ENCODE results near the gene KIF4A. TPM values are rescaled to one million over a fixed set of nuclear protein-coding genes. Genes with fewer than 3 reads are reported as not detected.

KIF4A gene
- total and polyA plus RNA-seq, 10 of the 15 experiments (the other 5 are each of a cell fraction or from before 2014, with no cell fraction given) = 10.8 to 28.8 (median 22.5) TPM

- no peak for TF ChIP-seq LARP7 (IDR thresholded peaks at IDR 0.05)
- no peak for TF ChIP-seq RAD21 (IDR thresholded peaks at IDR 0.05; ENCODE audit: insufficient read depth, low read depth, low read length)
- no peak for TF ChIP-seq CHD4 (IDR thresholded peaks at IDR 0.05)
- TF ChIP-seq ATF7 (IDR thresholded peaks at IDR 0.05; ENCODE audit: low read depth) = no peak
- TF ChIP-seq NR2C2 (IDR thresholded peaks at IDR 0.05; ENCODE audit: borderline replicate concordance, control insufficient read depth, insufficient read length, low read depth) = no peak
- TF ChIP-seq SMARCA5 (IDR thresholded peaks at IDR 0.05) = no peak
Observed at GRCh38 chrX:70279081-70279480, 10.8 kb upstream of the KIF4A start (continued).

- ChIA-PET RAD21 (ENCODE audit: unreplicated experiment) (no interaction called here), SMC1A (ENCODE audit: uncharacterized antibody, unreplicated experiment) (no interaction called here), CTCF (no interaction called here), POLR2A (no interaction called here)
- Histone ChIP-seq H3K79me2 (ENCODE audit: control insufficient read depth, insufficient read depth, low read length) (no peaks in the 10 kb centered on the region), H3K4me3 (no peak overlapping the region), H3K36me3 (ENCODE audit: control insufficient read depth in 2 of 2, insufficient read depth in 2 of 2, low read length in 1 of 2) (no peaks in the 10 kb centered on the region), H3K27me3 (replicated peaks in 1 of 2; ENCODE audit: control insufficient read depth in 2 of 2, insufficient read depth in 2 of 2, low read length in 1 of 2) (no peaks in the 10 kb centered on the region), H4K20me1 (ENCODE audit: control insufficient read depth, insufficient read depth) (no peaks in the 10 kb centered on the region), H3K9me3 (replicated peaks; ENCODE audit: control insufficient read depth, insufficient read depth, low read length) (no peaks in the 10 kb centered on the region), H3K27ac (ENCODE audit: control insufficient read depth, insufficient read depth) (no peak overlapping the region), H3K4me1 (ENCODE audit: control insufficient read depth, insufficient read depth, low read length) (no peaks in the 10 kb centered on the region), H3K4me2 (ENCODE audit: control insufficient read depth, insufficient read depth) (no peak overlapping the region), H3K9ac (ENCODE audit: control insufficient read depth, insufficient read depth, low read length) (no peak overlapping the region), H2AFZ (ENCODE audit: control insufficient read depth, low read depth, low read length) (no peak overlapping the region)
- DNase-seq (ENCODE audit: low read depth, low spot score) (no peak), FAIRE-seq (no peak), ATAC-seq (no peak)
- 64% methylated on average over 3 of the region's 3 CpGs for WGBS (ENCODE audit: insufficient coverage, insufficient replicate concordance, low lambda C conversion rate, missing lambda C conversion rate)
- no peak for TF ChIP-seq ZBED1 (IDR thresholded peaks at IDR 0.05; ENCODE audit: borderline replicate concordance)
- no peak for TF ChIP-seq JUND (IDR thresholded peaks at IDR 0.05; ENCODE audit: low read depth, low read length)
- no peak for TF ChIP-seq E2F4 (IDR thresholded peaks at IDR 0.05; ENCODE audit: low read depth, low read length)
- TF ChIP-seq SMARCA5 (IDR thresholded peaks at IDR 0.05) = no peak
- TF ChIP-seq HDGF (IDR thresholded peaks at IDR 0.05) = no peak
- TF ChIP-seq CBFB (IDR thresholded peaks at IDR 0.05; ENCODE audit: low read depth) = no peak
- no peak for TF ChIP-seq BRCA1 (IDR thresholded peaks at IDR 0.05; ENCODE audit: low read depth, low read length)
- no peak for TF ChIP-seq MEF2B (IDR thresholded peaks at IDR 0.05; ENCODE audit: partially characterized antibody, poor library complexity, severe bottlenecking)
- TF ChIP-seq ZNF622 (IDR thresholded peaks at IDR 0.05) = no peak
- TF ChIP-seq HDAC2 (IDR thresholded peaks at IDR 0.05) = no peak
- TF ChIP-seq EED (IDR thresholded peaks at IDR 0.05; ENCODE audit: low read depth) = no peak
- no peak for TF ChIP-seq NR2C1 (IDR thresholded peaks at IDR 0.05)
- no peak for TF ChIP-seq USF2 (IDR thresholded peaks at IDR 0.05; ENCODE audit: borderline replicate concordance, low read depth, low read length)
- no peak for TF ChIP-seq IRF5 (IDR thresholded peaks at IDR 0.05; ENCODE audit: borderline replicate concordance)
- no peak for TF ChIP-seq SREBF1 (IDR thresholded peaks at IDR 0.05; ENCODE audit: low read length)
- intact Hi-C loops (cut with micrococcal nuclease; ENCODE audit: unreplicated experiment) (no loop called here), in situ Hi-C loops (cut with MboI) (no loop called here)
- BruUV-seq (replicated peaks) = no TSS peak
Observed at GRCh38 chrX:70280573-70280972, 9.3 kb upstream of the KIF4A start.

All from GM12878 (cell line).